GM12872 (cell line): Measurements from ENCODE around the gene STH.

ENCODE experiments used
- CTCF ChIP-seq: IDR thresholded peaks from 3 replicates; pipeline ENCODE4 v1.5.1; 2011; ENCODE audit warnings: low read depth, mild to moderate bottlenecking, low read length, moderate library complexity; ENCODE audit not compliant: insufficient read depth

The STH gene

GRCh38 chr17:46009681-46010596 is 10.9 kb downstream of the STH start:
- no peak for TF ChIP-seq CTCF

GRCh38 chr17:46010597-46011186 is 11.6 kb downstream of the STH start:
- TF ChIP-seq CTCF, result 0 out of 3 replicates have a peak, but pooled peaks have one; percentile 4

GRCh38 chr17:46011711-46012505 is 12.9 kb downstream of the STH start:
- TF ChIP-seq CTCF, result no peak

GRCh38 chr17:46012506-46013079 is 13.5 kb downstream of the STH start:
- no peak for TF ChIP-seq CTCF

GRCh38 chr17:46013127-46013501 is 14.1 kb downstream of the STH start:
- TF ChIP-seq CTCF, result no peak

- TF ChIP-seq CTCF, result no peak
Observed at GRCh38 chr17:46013502-46014165, 14.6 kb downstream of the STH start.
